ENCODE results near the gene OR52H1.

Gene OR52H1

DNA sequence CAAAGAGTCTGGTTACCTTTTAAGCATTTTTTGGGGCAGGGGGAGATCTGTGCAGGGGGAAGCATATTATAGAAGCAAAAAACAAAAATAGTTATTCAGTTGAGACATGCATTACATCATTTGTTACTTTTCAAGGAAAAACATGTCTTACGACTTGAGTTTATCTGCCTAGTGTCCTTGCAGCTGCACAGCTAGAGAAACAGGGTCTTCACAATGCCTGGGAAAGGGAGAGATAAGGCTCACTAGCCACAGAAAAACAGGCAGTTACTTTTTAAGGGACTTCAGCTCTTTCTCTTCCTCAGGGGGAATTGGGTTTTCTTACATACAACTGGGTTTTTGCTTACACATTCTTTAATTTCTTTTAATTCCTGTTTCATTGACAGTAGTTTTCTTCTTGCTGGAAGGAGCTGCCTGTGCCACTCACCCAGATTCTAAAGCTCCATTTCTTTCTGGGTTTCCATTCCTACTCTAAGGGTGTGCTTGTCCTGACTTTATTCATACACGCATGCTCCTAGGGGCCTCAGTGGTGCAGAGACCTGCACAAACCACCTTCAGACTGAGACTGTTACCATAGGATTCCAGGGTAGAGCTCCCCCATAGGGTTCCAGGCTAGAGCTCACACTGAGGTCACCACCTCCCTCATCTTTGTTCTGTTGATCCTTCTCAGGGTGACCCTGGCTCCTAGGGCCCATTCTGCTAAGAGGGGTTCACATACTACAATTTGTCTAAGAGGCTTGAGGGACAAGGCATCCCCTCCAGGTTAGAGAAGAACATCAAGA lies 17.1 kb downstream of the OR52H1 start:
- no peak for DNase-seq

- DNase-seq = no peak
Measured at GRCh38 chr11:5528495-5528894, 19.8 kb downstream of the OR52H1 start.

DNA sequence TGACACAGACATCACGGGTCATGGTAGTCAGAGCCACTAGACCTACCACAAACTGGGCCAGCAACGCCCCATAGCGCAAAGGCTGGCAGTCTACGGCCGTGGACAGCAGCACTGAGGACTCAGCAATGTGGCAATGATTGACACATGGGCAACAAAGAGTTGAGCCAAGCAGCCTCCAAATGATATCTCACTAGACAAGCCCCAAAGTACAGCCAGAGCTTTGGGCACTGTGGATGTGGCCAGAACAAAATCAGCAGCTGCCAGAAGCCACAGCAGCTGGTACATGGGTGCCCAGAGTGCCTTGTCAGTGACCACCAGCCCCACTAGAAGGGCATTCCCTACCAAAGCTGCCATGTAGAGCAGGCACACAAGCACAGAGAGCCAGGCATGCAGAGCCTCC lies 20.6 kb downstream of the OR52H1 start:
- DNase-seq = no peak

- DNase-seq = no peak
Measured at GRCh38 chr11:5524756-5525155, 23.6 kb downstream of the OR52H1 start.

DNA sequence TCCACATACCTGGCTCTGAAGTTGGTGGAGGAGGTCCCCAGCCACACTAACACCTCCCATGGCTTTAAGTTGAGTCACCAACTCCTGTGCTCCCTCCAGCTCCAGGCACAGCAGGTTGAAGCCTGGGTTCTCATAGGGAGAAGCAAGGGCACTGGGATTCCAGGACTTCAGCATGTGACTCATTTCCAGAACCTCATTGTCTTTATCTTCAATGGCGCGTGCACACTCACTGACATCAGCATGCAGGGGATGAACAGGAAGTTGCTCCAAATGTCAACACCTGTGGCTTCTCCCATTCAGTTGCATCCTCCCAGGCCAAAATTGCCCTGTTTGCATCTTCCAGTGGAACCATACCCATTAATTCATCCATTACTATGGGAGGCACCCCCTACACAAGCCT lies 26.0 kb downstream of the OR52H1 start:
- DNase-seq = no peak

GRCh38 chr11:5521540-5521939 lies 26.8 kb downstream of the OR52H1 start:
- no peak for DNase-seq

GRCh38 chr11:5516599-5516998 lies 31.7 kb downstream of the OR52H1 start, which contains the start of gene UBQLNL:
TSS of gene UBQLNL (minus strand) at chr11:5516699. CDS start at chr11:5516441, 258 bp downstream.
- DNase-seq = no peak

DNA sequence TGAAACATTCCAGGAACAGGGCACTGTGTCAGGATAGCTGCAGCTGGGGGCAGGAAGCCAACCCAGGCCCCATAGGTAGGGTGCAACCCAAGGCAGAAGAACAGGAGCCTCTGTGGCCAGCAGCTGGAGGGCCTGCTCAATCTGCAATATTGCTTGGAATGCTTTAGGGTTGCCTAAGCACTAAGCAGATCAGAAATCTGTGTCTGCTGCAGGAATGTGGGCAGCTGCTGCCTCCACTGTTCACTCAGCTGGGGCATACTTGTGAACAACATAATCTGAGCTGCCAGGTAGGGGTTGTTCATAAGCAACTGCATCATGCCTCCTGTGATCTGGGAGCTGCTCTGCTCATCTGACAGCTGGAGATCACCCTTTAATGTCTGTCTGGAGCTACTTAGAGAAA lies 33.5 kb downstream of the OR52H1 start:
- no peak for DNase-seq

GRCh38 chr11:5509803-5510202 lies 38.5 kb downstream of the OR52H1 start, which contains the start of gene UBQLN3:
TSS of gene UBQLN3 (minus strand) at chr11:5509957. CDS start at chr11:5509558, 399 bp downstream.
- DNase-seq = no peak

DNA sequence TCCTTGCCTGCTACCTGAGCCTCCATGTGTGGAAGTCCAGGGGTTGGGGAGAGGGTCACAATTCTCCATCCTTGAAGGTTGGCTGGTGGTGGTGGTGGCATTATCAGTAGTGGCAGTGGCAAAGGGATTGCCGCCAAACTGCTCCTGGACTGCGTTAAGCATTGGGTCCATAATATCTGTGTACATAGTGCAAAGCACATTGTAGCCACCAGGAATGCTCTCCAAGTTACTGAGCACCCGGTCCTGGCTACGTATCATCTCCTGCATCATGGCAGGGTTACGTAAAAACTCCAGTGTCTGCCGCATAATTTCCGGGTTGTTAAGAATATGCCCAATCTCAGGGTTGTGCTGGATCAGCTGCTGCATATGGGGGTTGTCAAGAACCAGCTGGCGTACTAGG lies 39.7 kb downstream of the OR52H1 start:
- no peak for DNase-seq

DNA sequence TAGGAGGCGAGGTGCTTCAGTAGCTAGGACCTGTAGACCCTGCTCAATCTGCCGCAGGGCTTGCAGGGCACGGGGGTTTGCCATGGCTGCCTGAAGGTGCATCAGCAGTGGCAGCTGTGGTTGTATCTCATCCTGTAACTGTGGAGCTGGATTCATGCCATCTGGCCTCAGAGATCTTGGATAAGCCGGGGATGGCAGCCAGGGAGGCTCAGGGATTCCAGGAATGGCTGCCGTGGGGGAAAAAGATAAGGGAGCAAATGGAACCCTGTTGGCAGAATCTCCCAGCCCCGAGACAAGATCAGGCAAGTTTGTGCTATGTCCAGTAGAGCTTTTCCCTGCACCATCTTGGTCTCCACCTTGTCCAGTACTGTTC lies 40.4 kb downstream of the OR52H1 start:
- no peak for DNase-seq

DNA sequence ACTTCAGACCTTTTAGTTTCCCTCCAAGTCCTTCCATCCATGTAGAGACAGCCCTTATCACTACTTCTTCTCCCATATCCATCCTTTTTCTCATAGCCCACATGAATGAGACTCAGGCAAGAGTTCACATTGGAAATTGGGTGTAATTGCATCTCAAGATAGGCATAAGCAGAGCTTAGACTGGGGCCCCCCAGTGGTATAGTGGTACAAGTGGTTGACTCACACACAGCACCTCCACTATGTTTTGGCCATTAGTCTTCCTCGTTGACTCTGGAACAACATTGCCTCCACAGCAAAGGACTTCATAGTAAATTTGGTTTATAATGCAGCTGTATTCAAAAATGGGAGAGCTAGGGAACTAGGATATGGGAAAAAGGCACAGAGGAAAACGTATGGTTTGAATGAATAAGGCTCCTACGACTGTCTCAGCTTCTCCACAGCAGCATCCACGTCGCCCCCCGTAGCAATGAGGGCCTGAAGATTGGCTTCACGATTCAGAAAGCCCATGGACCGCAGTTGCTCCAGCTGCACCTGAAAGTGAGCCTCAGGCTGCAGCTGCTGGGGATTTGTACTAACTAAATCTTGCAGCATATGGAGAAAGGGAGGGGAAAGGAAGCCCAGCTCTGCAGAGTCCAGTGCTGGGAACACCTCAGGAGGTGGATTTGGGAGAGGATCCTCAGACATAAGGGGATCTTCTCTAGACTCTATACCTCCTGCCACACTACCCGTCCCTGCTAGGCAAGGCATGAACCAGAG lies 41.0 kb downstream of the OR52H1 start:
- no peak for DNase-seq

DNA sequence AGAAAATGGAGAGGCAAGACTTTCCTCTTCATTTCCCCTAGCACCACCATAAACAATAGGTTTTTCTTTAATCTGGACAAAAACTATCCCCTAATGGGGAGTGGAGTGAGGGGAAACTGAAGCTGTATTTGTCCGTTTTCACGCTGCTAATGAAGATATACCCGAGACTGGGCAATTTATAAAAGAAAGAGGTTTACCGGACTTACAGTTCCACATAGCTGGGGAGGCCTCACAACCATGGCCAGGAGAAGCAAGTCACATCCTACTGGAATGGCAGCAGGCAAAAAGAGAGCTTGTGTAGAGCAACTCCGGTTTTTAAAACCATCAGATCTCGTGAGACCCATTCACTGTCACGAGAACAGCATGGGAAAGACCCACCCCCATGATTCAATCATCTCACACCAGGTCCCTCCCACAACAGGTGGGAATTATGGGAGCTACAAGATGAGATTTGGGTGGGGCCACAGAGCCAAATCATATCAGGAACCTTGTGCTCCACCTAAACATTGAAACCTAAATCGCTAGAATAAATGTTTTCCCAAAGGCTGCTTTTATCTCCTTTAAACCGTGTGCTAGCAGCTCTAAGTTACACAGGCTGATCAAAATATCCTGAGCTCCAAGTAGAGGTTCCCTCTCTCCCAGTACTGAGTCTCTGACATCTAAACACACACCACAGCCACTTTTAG lies 42.8 kb downstream of the OR52H1 start:
- no peak for DNase-seq

- DNase-seq = no peak
Measured at GRCh38 chr11:5504403-5504921, 43.9 kb downstream of the OR52H1 start.

- DNase-seq = no peak
Measured at GRCh38 chr11:5500393-5500801, 47.9 kb downstream of the OR52H1 start.

DNA sequence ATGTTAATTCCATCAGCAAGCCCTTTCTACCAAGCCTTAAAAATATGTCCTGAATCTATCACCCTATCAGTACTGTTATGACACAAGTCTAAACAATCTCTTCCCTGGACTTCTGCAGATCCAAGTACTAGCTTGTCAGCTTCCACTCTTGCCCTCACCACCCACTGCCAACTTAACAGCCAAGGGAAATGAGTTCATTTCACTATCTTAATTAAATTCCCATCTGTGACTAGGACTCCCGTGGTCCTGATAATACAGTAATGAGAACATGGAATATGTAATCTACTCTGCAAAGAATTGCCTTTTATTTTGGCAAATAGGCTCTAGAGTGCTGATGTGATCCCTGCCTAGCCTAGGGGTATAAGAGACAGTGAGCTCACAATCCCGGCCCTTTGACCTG lies 48.7 kb downstream of the OR52H1 start:
- DNase-seq = no peak

All from femur (tissue), 1 donor.